GM12892 (cell line): ENCODE data around the gene FAIM2.

Experiments used
- POLR2AphosphoS5 ChIP-seq: IDR thresholded peaks from 2 replicates; pipeline ENCODE4 v1.6.1; 2011; ENCODE audit warnings: low read depth, low read length, control low read depth
- TAF1 ChIP-seq: IDR thresholded peaks from 2 replicates; pipeline ENCODE4 v1.6.1; 2011; ENCODE audit warnings: low read depth, mild to moderate bottlenecking, control low read depth, low read length, borderline replicate concordance

DNA sequence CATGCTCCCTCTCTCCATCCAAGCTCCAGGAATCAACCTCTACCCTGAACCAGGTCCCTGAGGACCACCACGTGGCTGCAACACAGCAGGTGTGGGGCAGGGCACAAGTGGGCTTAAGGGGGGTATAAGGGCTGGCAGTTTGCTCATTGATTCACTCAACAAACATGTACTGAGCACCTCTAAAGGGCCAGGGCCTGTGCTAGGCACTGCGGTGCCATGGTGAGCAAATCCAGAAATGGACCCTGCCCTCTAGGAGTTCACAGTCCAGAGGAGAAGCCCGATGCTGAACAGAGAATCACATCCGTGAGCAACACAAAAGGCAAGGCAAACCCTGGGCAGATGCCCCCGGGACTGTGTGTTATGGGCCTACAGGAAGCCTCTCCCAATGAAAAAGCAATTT is 40.3 kb upstream of the FAIM2 start:
- TF ChIP-seq POLR2AphosphoS5 (no peak), TAF1 (no peak)
